HTERT RPE-1 (cell line): ENCODE data around the gene MRPL14.

ENCODE experiments used
- in situ Hi-C: fragments of 300-500 bp; cut with MboI; formaldehyde crosslinking; loops from 4 replicates; pipeline ENCODE4 v1.14.3; 2020; ENCODE audit warnings: low sequenced_read_pairs

Gene MRPL14

GRCh38 chr6:44127186-44128019 lies at the start of gene MRPL14, which contains the start of gene TMEM63B:
MRPL14 (minus strand) TSS chr6:44127452; CDS start chr6:44116611, 10,841 bp downstream.
TMEM63B (plus strand) TSS chr6:44127554; CDS start chr6:44134585, 7,031 bp downstream.
- in situ Hi-C loops, result no loop called here

GRCh38 chr6:44176130-44176761 lies 49.0 kb upstream of the MRPL14 start:
- in situ Hi-C loops, result no loop called here

- in situ Hi-C loops, result no loop called here
Measured at GRCh38 chr6:44172731-44173500, 45.7 kb upstream of the MRPL14 start.

GRCh38 chr6:44171899-44172546 lies 44.8 kb upstream of the MRPL14 start:
- in situ Hi-C loops, result no loop called here

GRCh38 chr6:44169886-44170570 lies 42.8 kb upstream of the MRPL14 start:
- in situ Hi-C loops, result no loop called here

GRCh38 chr6:44169154-44169553 lies 41.9 kb upstream of the MRPL14 start:
- in situ Hi-C loops, result no loop called here

GRCh38 chr6:44167567-44167966 lies 40.3 kb upstream of the MRPL14 start:
- in situ Hi-C loops, result no loop called here

- in situ Hi-C loops, result no loop called here
Measured at GRCh38 chr6:44166591-44167184, 39.4 kb upstream of the MRPL14 start.

- in situ Hi-C loops, result no loop called here
Measured at GRCh38 chr6:44166116-44166515, 38.9 kb upstream of the MRPL14 start.

GRCh38 chr6:44162876-44163625 lies 35.8 kb upstream of the MRPL14 start:
- in situ Hi-C loops, result no loop called here

GRCh38 chr6:44161997-44162338 lies 34.7 kb upstream of the MRPL14 start:
- in situ Hi-C loops, result no loop called here

GRCh38 chr6:44158770-44159228 lies 31.5 kb upstream of the MRPL14 start, which contains the start of gene CAPN11:
CAPN11 (plus strand) TSS chr6:44158820; CDS start chr6:44158849, 29 bp downstream.
- in situ Hi-C loops, result no loop called here

GRCh38 chr6:44157152-44157521 lies 29.9 kb upstream of the MRPL14 start:
- in situ Hi-C loops, result no loop called here

GRCh38 chr6:44156494-44157151 lies 29.4 kb upstream of the MRPL14 start:
- in situ Hi-C loops, result no loop called here

- in situ Hi-C loops, result no loop called here
Measured at GRCh38 chr6:44154067-44154466, 26.8 kb upstream of the MRPL14 start.

GRCh38 chr6:44152533-44152932 lies 25.3 kb upstream of the MRPL14 start:
- in situ Hi-C loops, result no loop called here

- in situ Hi-C loops, result no loop called here
Measured at GRCh38 chr6:44152109-44152461, 24.8 kb upstream of the MRPL14 start.

GRCh38 chr6:44151348-44152108 lies 24.3 kb upstream of the MRPL14 start:
- in situ Hi-C loops, result no loop called here
